HK-2 (cell line): Measurements from ENCODE around the gene BRD2.
"Not testable (repeated sequence)": the region's sequence is repeated elsewhere in the genome, so short reads cannot be mapped to it uniquely, and the experiment has no call there.

Experiments used
- DNase-seq: peaks from one replicate; pipeline ENCODE4 v3.0.0-alpha.2; 2018; ENCODE audit not compliant: unreplicated experiment

Gene BRD2

GRCh38 chr6:32968093-32968866, at the start of gene BRD2:
BRD2 (plus strand) TSS chr6:32968594; CDS start chr6:32972899, 4,305 bp downstream.
- DNase-seq: peak; percentile 98

DNA sequence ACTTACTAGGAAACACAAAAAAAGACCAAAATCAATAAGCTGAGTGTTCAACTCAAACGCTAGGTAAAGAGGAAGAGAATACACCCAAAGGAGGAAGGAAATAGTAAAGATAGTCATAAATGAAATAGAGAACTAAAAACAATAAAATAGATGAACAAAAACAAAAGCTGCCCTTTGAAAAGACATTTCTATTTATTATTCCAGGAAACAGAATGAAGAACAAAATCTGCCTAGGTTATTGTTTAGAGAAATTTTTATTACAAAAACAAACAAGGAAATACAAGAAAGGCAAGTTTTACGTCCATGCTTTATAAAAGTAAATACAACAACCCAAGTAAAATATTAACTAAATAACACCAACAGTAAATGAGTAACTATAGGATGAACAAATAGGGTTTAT, 47.7 kb upstream of the BRD2 start:
- no peak for DNase-seq

- DNase-seq: no peak
Observed at GRCh38 chr6:32922083-32922482, 46.3 kb upstream of the BRD2 start.

GRCh38 chr6:32931211-32931610, 37.2 kb upstream of the BRD2 start:
- DNase-seq: no peak

DNA sequence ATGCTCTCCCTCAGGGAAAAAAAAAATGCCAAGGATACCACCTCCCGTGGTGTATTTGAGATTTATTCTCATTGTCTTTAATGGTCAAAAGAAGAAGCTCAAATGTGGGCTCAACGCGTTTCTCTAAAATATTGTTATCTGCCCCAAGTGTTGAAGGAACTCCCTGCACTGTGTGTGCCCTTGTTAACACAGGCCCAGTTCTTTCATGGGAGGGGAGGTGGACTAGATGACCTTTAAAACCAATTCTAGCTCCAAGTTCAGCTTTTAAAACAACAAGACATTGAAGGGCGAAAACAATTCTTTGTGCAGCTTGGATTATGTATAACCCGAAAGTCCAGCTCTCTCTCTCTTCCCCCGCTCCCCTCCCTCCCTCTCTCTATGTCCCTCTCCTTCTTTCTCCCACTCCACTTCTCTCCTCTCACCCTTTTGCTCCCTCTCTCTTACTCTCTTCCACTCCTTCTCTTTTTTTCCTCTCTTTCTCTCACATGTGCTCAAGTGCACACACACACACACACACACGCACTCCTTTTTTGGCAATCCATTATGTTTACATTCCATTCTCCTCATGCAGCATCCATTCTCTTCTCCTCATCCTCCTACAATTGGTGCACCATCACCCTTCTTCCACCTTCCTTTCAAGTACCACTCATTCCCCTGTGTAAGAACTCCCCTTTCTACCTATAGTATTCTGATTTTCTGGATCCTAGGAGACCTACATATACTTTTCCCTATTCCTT, 36.1 kb upstream of the BRD2 start:
- no peak for DNase-seq

DNA sequence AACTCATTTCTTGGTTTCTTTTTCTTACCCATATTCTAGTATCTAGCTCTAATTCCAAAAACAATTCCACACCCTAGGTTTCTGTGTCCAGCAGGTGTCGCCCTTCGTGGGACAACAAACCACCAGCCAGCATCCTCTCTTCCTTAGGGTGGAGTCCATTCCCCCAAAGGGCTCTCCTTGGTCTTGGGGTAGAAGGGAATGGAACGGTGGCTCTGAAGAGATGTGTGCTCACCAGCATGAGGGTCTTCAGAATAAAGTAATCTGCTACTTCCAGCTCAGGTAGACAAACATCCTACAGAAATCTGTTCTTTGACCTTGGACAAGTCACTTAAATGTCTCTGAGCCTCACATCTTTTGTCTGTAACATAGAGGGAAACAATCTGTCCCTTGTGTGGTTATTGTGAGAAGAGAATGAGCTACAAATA, 34.7 kb upstream of the BRD2 start:
- DNase-seq: peak; percentile 53

- DNase-seq: no peak
Observed at GRCh38 chr6:32935551-32936238, 32.7 kb upstream of the BRD2 start.

- no peak for DNase-seq
Observed at GRCh38 chr6:32936239-32937152, 31.9 kb upstream of the BRD2 start.

GRCh38 chr6:32937230-32937633, 31.2 kb upstream of the BRD2 start:
- no peak for DNase-seq

- no peak for DNase-seq
Observed at GRCh38 chr6:32938494-32938893, 29.9 kb upstream of the BRD2 start.

- DNase-seq: peak; percentile 63
Observed at GRCh38 chr6:32940656-32941213, 27.7 kb upstream of the BRD2 start, which contains the start of gene HLA-DMB. HLA-DMB (minus strand) TSS chr6:32941028; CDS start chr6:32940807, 221 bp downstream.

DNA sequence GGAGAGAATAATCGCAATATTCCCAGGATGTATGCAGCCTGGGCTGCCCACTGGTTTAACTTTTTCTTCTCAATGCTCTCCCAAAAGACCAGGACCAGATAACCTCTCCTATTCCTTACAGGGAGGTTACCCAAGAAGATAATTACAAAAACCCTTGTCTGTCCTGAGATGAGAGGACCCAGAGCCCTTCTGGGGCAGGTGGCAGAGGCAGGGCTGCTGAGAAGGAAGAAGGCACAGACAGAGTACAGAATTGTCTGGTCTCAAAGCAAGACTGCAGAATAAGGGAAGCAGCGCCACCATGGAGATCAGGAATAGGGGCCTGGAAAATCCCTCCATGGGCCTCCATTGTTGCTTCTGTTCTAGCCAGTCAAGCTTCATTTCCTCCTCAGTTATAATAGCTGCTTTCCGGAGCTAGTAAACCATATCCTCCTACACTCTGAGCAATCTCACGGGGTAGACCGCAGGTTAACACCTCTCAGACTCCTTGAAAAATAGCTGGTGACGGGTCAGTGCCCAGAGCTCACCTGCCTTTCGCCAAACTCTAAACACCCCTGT, 27.1 kb upstream of the BRD2 start:
- DNase-seq: peak; percentile 58

- not testable (repeated sequence) for DNase-seq
Observed at GRCh38 chr6:32942555-32943123, 25.8 kb upstream of the BRD2 start.

DNA sequence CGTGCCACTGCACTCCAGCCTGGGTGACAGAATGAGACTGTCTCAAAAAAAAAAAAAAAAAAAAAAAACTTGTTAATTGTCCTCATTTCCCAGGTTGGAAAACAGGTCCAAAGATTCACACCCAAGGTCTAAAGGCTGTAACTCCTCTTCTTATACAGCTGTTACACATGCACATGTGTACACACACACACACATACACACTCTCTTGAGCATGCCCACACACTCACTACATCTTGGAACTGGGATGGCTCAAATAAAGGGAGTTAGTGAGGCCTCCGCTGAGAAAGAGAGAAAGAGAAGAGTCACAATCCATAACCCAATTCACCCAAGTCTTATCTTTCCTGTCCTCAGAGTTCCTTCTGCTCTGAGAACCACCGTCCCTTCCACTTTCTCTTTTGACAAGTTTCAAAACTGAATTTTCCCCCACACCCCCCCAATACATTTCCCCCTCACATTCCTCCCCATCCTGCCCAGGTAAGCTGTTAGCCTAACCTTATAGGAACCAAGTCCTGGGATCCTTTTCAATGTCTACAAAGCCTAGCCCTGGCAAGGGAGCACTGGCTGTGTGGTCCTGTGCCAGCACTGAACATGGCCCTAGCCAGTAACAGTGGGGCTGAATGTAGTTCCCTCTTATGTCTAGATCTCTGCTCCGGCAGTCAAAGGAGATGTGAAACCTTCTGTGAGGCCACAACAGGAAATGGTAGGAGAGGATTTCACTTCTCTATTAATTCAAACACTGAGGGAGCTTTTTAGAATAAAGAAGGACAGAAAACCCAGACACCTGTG, 24.3 kb upstream of the BRD2 start:
- no peak for DNase-seq

- DNase-seq: no peak
Observed at GRCh38 chr6:32945108-32945760, 23.2 kb upstream of the BRD2 start.

- DNase-seq: no peak
Observed at GRCh38 chr6:32945953-32946352, 22.4 kb upstream of the BRD2 start.

DNA sequence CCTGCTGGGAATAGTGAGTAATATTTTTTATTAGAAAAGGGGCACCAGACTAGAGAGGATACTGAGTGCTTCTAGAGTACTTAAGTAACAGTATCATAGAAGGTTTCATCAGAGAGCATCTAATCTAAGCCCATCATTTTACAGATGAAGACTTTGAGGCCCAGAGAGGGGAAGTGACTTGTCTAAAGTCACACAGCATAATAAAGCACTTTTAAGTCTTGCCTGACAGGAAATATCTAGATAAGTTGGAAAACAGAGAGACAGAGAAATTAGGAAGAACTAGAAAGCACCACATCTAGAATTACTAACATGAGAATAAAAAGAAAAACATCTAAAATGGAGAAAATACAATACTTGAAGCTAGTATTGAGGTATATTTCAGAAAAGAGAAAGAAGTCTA, 21.5 kb upstream of the BRD2 start:
- no peak for DNase-seq

GRCh38 chr6:32947552-32948465, 20.6 kb upstream of the BRD2 start:
- peak; percentile 46 for DNase-seq
